SK-N-MC (cell line): Measurements from ENCODE around the gene GFRA1.

Source experiments
- DNase-seq: peaks from one replicate; pipeline ENCODE4 v3.0.0-alpha.2; 2011; ENCODE audit warnings: low read depth, low spot score
- H3K27ac ChIP-seq: fragments of 200-600 bp; sonication (generic); 2 replicates; pipeline ENCODE4 v1.5.1; 2016; ENCODE audit warnings: mixed run types
- H3K36me3 ChIP-seq: fragments of 200-600 bp; sonication (generic); 2 replicates; pipeline ENCODE4 v1.6.1; 2017; ENCODE audit warnings: antibody characterized with exemption, low read length, mixed read lengths; ENCODE audit not compliant: insufficient read depth
- H3K4me3 ChIP-seq: fragments of 200-600 bp; sonication (generic); 2 replicates; pipeline ENCODE4 v1.5.1; 2016
- H3K9ac ChIP-seq: fragments of 200-600 bp; sonication (generic); 2 replicates; pipeline ENCODE4 v1.8.0; 2017; ENCODE audit warnings: mixed run types, mixed read lengths; ENCODE audit not compliant: insufficient read length
- H3K9me3 ChIP-seq: fragments of 200-600 bp; sonication (generic); 2 replicates; pipeline ENCODE4 v1.6.1; 2017; ENCODE audit warnings: low read depth, mild to moderate bottlenecking, antibody characterized with exemption, low read length, moderate library complexity, mixed read lengths
- EZH2 ChIP-seq: fragments of 200-600 bp; sonication (generic); IDR thresholded peaks from one replicate; pipeline ENCODE4 v1.6.1; 2017; ENCODE audit warnings: antibody characterized with exemption
- FOXP2 ChIP-seq: optimal IDR thresholded peaks from 2 replicates; pipeline ENCODE3; 2011; ENCODE audit warnings: mild to moderate bottlenecking, moderate library complexity; ENCODE audit not compliant: insufficient read depth; ENCODE audit errors: extremely low read length, control extremely low read depth
- POLR2AphosphoS5 ChIP-seq: IDR thresholded peaks from 2 replicates; pipeline ENCODE4 v1.6.1; 2012; ENCODE audit warnings: mild to moderate bottlenecking, low read depth, low read length, borderline replicate concordance

Gene GFRA1

GRCh38 chr10:116203661-116204060, 69.3 kb downstream of the GFRA1 start:
- no peak for DNase-seq
- Histone ChIP-seq H3K36me3 (no peaks in the 10 kb centered on the region), H3K27ac (no peak overlapping the region), H3K9ac (no peak overlapping the region), H3K9me3 (no peaks in the 10 kb centered on the region), H3K4me3 (no peak overlapping the region)
- TF ChIP-seq POLR2AphosphoS5 (no peak), EZH2 (no peak), FOXP2 (no peak)

GRCh38 chr10:116201670-116202430, 71.2 kb downstream of the GFRA1 start:
- Histone ChIP-seq H3K9ac (no peak overlapping the region), H3K36me3 (no peaks in the 10 kb centered on the region), H3K27ac (no peak overlapping the region), H3K4me3 (no peak overlapping the region), H3K9me3 (no peaks in the 10 kb centered on the region)
- no peak for TF ChIP-seq FOXP2
- no peak for DNase-seq

GRCh38 chr10:116201011-116201410, 72.0 kb downstream of the GFRA1 start:
- no peak for TF ChIP-seq EZH2
- TF ChIP-seq FOXP2 = no peak
- no peak for DNase-seq
- no peaks in the 10 kb centered on the region for H3K36me3 ChIP-seq
- H3K27ac ChIP-seq = no peak overlapping the region
- no peaks in the 10 kb centered on the region for H3K9me3 ChIP-seq
- no peak overlapping the region for H3K4me3 ChIP-seq
- no peak overlapping the region for H3K9ac ChIP-seq

GRCh38 chr10:116198676-116199035, 74.3 kb downstream of the GFRA1 start:
- no peak for TF ChIP-seq EZH2
- TF ChIP-seq FOXP2 = no peak
- no peak for TF ChIP-seq POLR2AphosphoS5
- no peak for DNase-seq
- no peak overlapping the region for H3K9ac ChIP-seq

GRCh38 chr10:116197946-116198675, 74.9 kb downstream of the GFRA1 start:
- no peaks in the 10 kb centered on the region for H3K36me3 ChIP-seq
- no peak for DNase-seq
- no peaks in the 10 kb centered on the region for H3K9me3 ChIP-seq
- no peak overlapping the region for H3K9ac ChIP-seq
- H3K4me3 ChIP-seq = no peak overlapping the region
- TF ChIP-seq POLR2AphosphoS5 (no peak), FOXP2 (no peak), EZH2 (no peak)
- no peak overlapping the region for H3K27ac ChIP-seq

More at GRCh38 chr10:116198676-116199035, 74.3 kb downstream of the GFRA1 start:
- Histone ChIP-seq H3K4me3 (no peak overlapping the region), H3K9me3 (no peaks in the 10 kb centered on the region), H3K27ac (no peak overlapping the region), H3K36me3 (no peaks in the 10 kb centered on the region)

GRCh38 chr10:116195583-116195982, 77.4 kb downstream of the GFRA1 start:
- no peaks in the 10 kb centered on the region for H3K9me3 ChIP-seq
- H3K27ac ChIP-seq = no peak overlapping the region
- H3K36me3 ChIP-seq = no peaks in the 10 kb centered on the region
- H3K9ac ChIP-seq = no peak overlapping the region
- TF ChIP-seq POLR2AphosphoS5 = no peak
- no peak for TF ChIP-seq FOXP2
- no peak for TF ChIP-seq EZH2
- DNase-seq = no peak
- H3K4me3 ChIP-seq = no peak overlapping the region

GRCh38 chr10:116195039-116195438, 78.0 kb downstream of the GFRA1 start:
- no peak for TF ChIP-seq FOXP2
- TF ChIP-seq POLR2AphosphoS5 = no peak
- no peak for TF ChIP-seq EZH2
- no peak overlapping the region for H3K27ac ChIP-seq
- H3K9me3 ChIP-seq = no peaks in the 10 kb centered on the region
- no peak overlapping the region for H3K9ac ChIP-seq
- DNase-seq = no peak
- no peaks in the 10 kb centered on the region for H3K36me3 ChIP-seq
- H3K4me3 ChIP-seq = no peak overlapping the region

- no peak for DNase-seq
- TF ChIP-seq POLR2AphosphoS5 = no peak
- TF ChIP-seq FOXP2 = no peak
- H3K9ac ChIP-seq = no peak overlapping the region
- no peak overlapping the region for H3K4me3 ChIP-seq
- H3K36me3 ChIP-seq = no peaks in the 10 kb centered on the region
- no peaks in the 10 kb centered on the region for H3K9me3 ChIP-seq
- H3K27ac ChIP-seq = no peak overlapping the region
Measured at GRCh38 chr10:116194061-116194460, 78.9 kb downstream of the GFRA1 start.
